ENCODE results near the gene DUOXA2.

Gene DUOXA2

DNA sequence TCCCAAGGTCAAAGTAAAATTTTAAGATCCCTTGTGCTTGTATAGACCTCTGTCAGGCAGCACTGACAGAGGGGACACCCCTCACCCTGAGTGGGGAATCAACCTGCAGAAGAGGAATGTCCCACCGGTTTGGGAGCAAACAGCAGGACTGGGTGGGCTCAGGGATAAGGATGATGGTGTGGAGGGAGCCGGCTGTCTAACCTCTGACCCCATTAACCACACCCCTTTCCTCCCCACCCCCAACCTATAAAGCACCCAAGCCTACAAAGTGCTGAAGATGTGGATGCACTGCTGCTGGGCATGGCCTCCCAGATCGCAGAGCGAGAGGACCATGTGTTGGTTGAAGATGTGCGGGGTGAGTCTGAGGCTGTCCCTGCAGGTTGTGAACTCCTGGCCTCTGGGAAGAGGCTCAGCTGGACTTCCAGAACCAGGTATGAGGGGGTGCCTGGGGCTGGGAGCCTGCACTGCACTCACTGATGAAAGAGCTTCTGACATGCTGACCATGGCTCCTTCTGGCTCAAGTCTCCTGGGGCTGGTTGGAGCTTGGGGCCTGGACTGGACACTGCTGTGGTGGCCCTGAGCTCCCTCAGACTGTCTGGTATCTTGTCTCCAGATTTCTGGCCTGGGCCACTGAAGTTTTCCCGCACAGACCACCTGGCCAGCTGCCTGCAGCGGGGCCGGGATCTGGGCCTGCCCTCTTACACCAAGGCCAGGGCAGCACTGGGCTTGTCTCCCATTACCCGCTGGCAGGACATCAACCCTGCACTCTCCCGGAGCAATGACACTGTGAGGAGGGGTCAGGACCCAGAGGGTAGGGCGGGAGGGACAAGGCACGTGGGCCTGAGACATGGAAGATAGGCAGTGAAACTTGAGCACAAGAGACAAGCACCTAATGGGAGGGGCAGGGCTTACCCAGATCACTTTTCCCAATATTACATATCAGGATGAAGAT, 25.0 kb downstream of the DUOXA2 start:
- no peak for DNase-seq

DNA sequence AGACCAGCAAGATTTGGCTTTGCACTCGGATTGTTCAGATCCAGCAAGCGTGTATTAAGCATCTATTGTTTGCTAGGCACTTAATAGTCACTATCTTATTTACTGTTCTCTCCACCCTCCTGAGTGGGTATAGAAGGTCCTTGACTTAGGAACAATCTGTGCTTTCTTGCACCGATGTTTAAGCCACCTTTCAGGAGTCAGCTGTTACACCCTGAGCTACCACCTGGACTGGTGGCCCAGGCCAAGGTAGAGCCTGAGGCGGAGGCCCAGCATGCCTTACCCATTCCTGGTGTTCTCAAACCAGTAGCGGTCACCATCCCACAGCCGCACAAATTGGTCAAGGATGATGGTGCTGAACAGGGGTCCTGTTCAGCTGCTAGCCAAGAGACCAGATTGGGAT, 25.6 kb downstream of the DUOXA2 start:
- no peak for DNase-seq

DNA sequence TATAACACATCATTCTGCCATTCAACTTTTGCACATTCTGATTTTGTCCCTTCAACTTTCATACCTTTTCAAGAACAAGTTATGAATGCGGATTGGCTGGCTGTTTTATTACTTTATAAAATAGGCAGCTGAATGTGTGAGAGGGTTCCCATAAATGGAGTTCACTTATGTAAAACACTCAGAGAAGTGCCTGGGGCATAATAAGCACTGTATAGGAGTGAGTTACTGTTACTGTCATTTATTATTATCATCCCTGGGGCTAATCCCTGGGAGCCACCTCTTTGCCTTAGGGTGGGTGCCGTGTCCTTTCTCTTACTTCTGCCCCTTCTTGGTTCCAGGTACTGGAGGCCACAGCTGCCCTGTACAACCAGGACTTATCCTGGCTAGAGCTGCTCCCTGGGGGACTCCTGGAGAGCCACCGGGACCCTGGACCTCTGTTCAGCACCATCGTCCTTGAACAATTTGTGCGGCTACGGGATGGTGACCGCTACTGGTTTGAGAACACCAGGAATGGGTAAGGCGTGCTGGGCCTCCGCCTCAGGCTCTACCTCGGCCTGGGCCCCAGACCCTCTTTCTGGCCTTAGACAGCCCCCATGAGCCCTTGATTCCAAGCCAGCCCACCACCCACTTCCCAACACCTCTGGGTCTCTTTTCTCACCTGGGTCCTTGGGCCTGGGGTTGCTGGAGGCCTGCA, 26.6 kb downstream of the DUOXA2 start:
- DNase-seq = no peak

DNA sequence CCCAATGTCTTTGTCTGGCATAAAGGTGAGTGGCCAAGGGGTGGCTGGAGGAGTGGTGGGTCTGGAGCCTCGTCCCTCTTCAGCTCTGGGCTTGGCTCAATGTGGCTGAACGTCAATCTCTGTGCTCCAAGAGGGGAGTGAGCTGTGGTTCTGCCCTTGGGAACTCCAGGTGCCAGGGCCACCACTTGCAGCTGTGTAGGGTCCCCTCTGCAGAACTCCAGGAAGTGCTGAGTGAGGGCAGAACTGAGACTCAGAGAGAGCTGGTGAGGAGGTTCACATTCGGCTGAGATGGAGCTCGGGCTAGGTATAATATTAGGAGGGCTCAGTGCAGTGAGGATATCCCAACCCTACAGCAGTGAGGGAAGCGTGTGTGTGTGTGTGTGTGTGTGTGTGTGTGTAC, 27.3 kb downstream of the DUOXA2 start:
- DNase-seq = no peak

DNA sequence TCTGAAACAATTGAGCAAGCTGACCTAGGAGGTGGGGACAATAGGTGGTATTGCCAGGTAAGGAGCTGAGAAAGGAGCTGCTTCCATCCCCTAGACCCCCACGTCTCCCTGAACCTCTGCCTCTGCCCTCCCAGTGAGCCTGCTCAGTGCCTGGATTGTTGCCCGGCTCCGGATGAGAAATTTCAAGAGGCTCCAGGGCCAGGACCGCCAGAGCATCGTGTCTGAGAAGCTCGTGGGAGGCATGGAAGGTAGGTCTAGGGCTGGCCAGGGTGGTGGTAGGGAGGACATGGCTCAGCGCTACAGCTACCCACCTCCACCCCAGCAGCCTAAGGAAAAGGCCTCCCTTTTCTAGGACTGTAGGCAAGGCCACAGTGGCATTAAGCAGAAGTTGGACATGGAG, 28.9 kb downstream of the DUOXA2 start:
- DNase-seq = no peak

DNA sequence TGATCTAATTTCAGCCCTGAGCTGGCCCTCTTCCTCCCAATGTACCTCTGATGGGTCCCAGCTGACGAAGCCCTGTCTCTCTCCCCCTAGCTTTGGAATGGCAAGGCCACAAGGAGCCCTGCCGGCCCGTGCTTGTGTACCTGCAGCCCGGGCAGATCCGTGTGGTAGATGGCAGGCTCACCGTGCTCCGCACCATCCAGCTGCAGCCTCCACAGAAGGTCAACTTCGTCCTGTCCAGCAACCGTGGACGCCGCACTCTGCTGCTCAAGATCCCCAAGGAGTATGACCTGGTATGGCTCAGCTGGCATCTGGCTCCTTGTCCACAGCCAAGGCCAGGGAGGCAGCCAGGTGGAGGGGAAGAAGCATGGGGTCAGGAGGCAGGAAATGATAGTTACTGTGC, 29.8 kb downstream of the DUOXA2 start:
- no peak for DNase-seq

DNA sequence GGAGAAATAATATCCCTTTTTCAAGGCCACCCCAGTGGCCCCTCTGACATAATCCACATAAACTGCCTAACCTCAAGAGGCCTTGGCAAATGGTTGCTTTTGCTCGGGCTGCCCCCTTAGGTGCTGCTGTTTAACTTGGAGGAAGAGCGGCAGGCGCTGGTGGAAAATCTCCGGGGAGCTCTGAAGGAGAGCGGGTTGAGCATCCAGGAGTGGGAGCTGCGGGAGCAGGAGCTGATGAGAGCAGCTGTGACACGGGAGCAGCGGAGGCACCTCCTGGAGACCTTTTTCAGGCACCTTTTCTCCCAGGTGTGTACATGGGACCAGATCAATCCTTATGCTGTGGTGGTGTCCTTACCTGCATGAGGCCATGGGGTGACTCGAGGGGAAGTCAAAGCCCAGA, 30.6 kb downstream of the DUOXA2 start:
- no peak for DNase-seq

DNA sequence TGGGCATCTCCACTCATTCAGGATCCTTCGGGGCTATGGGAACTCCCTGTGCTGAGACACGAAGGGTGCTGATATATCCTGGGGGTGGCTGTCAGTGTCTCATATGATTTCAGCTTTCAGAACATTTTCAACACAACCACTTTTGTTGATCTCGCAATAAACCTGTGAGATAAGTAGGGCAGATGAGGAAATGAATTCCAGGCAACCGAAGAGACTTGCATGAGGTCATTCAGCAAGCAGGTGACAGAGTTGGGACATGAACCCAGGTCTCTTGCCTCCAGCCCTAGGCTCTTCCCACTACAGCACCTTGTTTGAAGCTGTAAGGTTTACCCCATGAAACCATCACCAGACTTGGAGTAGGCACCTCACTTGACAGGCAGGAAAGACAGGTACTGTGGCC, 32.3 kb downstream of the DUOXA2 start:
- no peak for DNase-seq

DNA sequence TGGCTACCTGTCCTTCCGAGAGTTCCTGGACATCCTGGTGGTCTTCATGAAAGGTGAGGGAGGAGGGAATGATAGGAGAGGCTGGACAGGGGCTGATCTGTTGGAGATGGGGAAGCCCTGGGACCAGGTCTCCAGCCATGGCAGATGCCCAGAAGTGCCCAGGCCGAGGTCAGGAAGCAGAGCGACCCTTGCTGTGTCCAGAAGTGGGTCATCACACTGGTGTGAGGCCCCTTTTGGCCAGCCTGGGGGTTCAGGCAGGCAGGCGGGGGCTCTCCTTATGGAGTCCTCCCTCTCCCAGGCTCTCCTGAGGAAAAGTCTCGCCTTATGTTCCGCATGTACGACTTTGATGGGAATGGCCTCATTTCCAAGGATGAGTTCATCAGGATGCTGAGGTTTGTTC, 33.5 kb downstream of the DUOXA2 start:
- DNase-seq = no peak

DNA sequence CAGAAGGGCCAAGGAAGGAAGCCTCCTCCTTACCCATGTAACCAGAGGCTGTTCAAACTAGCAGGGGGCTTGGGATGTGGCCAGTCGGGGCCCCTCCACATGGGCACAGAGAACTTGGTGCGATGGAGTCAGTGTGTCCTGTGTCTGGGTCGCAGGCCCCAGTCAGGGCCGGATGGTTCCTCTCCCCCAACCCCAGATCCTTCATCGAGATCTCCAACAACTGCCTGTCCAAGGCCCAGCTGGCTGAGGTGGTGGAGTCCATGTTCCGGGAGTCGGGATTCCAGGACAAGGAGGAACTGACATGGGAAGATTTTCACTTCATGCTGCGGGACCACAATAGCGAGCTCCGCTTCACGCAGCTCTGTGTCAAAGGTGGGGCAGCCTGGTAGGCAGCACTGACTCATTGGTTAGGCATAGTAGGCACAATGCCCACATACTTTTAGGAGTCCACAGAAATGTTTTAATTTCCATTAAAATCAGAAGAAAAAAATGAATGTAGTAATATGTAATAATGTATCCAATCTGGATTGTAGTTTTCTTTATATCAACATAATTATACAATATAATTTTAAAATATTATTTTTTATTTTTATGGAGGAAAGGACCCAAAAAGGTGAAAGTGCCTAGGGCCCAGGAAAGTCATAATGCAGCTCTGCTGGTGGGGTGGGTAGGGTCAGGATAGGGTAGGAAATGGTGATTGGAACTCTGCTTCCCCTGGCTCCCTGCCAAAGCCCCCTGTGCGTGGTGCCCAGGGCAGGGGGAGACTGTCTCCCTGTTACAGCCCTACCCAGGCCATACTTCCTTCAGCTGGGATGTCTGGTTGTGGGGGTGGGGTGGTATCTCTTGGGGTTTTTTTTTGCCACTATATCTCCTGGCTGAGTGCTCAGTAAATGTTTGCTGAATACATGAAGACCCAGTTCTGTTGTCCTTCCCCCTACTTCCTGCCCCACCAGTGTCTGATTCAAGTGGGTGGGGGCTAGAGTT, 34.2 kb downstream of the DUOXA2 start:
- DNase-seq = no peak

DNA sequence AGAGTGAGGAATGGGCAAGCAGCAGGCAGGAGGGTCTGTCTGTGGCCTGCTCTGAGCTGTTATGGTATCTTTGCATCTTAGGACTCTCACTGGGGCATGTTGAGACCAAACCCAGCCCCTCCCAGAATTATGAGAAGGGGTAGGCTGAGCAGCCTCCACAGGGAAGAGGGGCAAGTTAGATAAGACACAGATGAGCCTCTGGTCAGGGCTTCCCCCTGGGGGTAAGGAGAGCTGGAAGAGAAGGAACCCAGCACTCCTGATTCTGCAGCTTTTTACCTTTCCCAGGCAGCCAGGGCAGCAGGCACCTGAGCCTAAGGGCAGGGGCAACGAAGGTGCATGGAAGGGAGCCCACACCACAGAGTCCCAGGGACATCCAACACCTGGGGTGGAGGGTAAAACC, 34.9 kb downstream of the DUOXA2 start:
- DNase-seq = no peak

DNA sequence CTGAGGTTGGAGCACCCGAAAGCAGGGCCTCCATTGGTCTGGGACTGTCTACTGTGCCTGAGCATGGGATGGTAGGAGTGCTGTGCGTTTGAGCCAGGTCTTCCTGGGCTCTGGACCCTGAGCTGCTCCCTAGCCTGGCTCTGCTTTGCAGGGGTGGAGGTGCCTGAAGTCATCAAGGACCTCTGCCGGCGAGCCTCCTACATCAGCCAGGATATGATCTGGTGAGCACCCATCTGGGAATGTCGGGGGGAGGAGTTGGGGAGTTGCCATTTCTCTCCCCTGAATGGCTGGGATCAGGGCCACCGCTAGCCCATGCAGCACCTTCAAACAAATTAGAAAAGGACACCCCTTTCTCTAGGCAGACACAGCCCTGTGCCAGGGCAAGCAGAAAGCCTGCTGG, 36.4 kb downstream of the DUOXA2 start:
- DNase-seq = no peak

DNA sequence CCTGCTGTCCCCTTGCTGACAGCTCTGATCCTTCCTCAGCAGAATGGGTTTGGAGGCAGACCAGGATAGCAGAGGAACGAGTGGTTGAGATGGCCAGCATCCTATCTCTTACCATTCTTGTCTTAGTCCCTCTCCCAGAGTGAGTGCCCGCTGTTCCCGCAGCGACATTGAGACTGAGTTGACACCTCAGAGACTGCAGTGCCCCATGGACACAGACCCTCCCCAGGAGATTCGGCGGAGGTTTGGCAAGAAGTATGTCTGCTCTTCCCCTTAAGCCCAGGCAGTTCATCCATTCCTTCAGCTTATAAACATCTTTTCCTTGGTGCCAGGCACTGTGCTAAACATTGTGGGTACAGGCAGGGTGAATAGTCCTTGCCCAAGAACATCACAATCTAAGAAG, 36.9 kb downstream of the DUOXA2 start:
- no peak for DNase-seq

DNA sequence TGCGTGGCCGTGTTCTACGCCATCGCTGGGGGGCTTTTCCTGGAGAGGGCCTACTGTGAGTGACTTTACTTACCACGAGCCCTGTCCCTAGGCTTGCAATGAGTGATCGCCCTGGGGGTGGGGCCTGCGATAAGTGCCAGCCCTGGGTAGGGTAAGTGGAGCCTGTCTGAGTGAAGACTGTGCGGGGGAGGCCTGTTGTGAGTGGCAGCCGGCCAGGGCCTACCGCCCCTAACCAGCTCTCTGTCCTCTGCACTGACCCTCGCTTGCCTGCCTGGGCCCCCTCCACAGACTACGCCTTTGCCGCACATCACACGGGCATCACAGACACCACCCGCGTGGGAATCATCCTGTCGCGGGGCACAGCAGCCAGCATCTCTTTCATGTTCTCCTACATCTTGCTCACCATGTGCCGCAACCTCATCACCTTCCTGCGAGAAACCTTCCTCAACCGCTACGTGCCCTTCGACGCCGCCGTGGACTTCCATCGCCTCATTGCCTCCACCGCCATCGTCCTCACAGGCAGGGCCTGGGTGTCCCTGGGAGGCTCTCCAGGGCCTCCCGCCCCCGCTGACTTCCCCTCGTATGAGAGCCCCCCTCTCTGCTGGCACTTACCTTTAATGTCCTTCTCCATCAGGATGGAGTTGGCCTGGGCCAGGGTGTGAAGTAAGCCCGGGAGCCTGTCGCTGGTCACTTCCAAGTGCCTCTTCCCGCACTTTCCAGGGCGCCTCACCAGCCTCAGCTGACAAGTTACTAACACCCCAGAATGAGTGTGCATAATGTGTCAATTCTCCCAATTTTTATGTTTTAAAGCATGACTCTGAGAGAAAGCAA, 38.1 kb downstream of the DUOXA2 start:
- no peak for DNase-seq

DNA sequence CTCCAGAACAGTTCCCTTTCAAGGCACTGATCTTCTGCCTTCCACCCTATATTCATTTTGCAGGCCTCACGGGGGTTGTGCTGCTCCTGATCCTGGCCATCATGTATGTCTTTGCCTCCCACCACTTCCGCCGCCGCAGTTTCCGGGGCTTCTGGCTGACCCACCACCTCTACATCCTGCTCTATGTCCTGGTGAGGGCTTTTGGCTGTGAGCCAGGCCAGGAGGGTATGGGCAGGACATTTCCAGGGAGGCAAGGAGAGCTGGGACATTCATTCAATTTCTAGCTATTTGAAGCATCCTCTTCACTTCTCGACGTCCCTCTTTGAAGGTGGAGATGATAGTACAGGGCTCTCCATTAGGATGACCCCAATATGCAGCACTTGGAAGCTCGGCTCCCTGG, 41.6 kb downstream of the DUOXA2 start:
- no peak for DNase-seq

DNA sequence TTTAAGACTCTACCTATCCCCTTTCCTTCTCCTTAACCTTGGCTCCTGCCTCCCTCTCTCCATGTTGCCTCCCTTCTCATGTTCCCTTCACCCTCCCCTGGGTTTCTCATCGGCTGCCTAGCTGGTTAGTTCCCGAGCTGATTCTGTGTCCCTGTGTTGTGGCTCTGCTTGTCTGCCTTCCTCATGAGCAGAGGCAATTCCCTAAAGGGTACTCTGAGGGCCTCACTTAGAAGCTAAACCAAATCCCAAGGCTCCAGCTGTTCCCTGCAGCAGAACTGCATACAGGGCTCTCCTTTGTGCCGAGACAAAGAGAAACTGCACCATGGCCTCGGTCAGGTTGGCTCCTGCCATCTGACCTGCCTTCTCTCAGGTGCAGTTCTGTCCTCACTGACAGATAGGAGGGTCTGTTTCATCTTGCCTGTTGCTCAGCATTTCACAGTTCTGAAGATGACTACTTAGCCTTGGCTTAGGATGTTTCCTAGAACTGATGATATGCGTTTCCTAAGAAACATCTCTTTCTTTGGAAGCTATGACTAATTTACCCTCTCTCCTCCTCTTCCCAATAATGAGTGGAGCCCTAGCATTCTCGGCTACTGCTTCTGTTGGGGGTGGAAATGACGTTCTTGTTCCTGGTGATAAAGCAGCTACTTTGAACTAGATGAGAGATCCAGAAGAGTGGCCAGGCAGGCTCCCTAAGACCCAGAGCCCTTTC, 42.8 kb downstream of the DUOXA2 start:
- DNase-seq = no peak

DNA sequence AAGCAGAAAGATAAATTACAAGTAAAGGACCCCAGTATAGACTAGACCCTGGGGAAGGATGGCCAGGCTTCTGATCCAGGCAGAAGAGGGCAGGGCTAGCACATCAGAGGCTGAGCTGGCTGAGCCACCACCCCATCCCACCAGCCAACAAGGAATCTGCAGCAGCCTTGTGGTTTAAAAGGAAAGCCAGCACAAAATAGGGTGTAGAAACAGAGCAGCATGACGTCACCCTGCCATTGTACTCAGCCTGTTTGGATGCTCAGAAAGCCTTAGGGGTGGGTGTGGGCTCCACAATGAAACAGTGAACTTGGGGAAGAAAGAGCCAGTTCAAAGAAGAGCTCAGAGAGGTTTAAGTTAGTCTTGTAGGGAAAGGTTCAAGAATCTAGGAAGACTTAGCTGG, 43.8 kb downstream of the DUOXA2 start:
- peak; percentile 64 for DNase-seq

DNA sequence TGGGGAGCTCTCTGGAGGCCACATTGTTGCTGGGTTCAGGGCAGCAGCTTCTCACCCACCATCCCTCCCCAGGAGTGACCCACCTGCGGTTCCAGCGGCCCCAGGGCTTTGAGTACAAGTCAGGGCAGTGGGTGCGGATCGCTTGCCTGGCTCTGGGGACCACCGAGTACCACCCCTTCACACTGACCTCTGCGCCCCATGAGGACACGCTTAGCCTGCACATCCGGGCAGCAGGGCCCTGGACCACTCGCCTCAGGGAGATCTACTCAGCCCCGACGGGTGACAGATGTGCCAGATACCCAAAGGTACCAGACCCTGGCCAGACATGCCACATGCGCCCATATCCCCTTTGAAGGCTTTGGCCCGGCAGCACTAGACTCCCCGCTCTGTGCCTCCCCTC, 47.5 kb downstream of the DUOXA2 start:
- no peak for DNase-seq

DNA sequence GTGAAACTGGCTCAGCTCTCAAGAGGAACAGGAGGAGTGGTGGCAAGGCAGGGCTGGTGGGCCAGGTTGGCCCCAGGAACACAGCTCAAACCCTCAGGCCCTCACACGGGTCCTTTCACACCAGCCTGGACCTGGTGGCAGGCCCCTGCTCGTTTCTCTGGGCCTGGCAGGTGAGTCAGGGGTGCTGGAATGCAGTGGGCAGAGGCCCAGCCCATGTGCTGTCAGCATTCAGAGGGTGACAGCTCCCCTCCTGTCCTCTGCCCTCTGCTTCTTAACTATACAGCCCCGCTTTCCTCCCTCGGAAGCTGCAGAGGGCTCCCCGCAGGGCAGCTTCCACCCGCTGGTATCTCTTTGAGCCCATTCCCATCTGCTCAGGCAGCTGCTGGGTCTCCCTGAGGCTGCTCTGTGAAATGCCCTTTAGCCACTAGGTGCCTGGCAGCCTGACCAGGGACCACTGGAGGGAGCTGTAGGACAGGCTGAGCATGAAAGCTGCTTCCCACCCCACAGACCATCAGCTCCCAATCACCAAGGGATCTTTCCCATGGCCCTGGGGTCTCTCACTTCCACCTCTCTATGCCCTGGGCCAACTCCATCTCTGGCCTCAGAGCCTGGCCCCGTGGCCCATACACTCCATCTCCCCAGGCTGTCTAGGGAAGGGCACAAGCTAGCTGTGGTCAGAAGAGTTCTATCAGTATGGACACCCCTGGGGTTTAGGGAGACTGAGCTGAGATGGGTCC, 48.8 kb downstream of the DUOXA2 start:
- DNase-seq = peak; percentile 71

DNA sequence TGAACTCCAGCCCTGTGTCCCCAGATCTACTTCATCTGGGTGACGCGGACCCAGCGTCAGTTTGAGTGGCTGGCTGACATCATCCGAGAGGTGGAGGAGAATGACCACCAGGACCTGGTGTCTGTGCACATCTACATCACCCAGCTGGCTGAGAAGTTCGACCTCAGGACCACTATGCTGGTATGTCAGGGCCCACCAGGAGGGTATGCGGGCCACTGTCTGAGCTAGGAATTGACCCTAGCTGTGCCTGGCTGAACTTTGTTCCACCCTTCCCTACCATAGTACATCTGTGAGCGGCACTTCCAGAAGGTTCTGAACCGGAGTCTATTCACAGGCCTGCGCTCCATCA, 49.4 kb downstream of the DUOXA2 start:
- no peak for DNase-seq

DNA sequence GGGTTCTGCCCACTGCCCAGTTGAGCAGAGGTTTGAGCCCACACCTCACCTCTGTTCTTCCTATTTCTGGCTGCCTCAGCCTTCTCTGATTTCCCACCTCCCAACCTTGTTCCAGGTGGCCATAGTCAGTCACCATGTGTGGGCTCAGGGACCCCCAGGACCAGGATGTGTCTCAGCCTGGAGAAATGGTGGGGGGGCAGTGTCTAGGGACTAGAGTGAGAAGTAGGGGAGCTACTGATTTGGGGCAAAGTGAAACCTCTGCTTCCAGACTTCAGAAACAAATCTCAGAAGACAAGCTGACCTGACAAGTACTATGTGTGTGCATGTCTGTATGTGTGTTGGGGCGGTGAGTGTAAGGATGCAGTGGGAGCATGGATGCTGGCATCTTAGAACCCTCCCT, 50.8 kb downstream of the DUOXA2 start:
- no peak for DNase-seq
